Kidney epithelial cell (primary cell): ENCODE results near the gene PACSIN2. TPM values are rescaled to one million over a fixed set of nuclear protein-coding genes. Genes with fewer than 3 reads are reported as not detected.

Source experiments
- DNase-seq: peaks from one replicate; pipeline ENCODE4 v3.0.0-alpha.2; 2010; ENCODE audit warnings: low read depth
- H3K27me3 ChIP-seq: 2 replicates; pipeline ENCODE4 v1.6.0; 2011; ENCODE audit warnings: low read length; ENCODE audit not compliant: control insufficient read depth, insufficient read depth
- H3K36me3 ChIP-seq: 2 replicates; pipeline ENCODE4 v1.5.1; 2011; ENCODE audit warnings: low read length; ENCODE audit not compliant: control insufficient read depth, insufficient read depth
- H3K4me3 ChIP-seq: 2 replicates; pipeline ENCODE4 v1.5.1; 2011; ENCODE audit warnings: low read depth, mild to moderate bottlenecking, control low read depth, low read length
- total RNA-seq: library from RNA; depleted of rRNA; stranded (reverse); fragments of >200 nt; gene quantifications from 2 replicates; pipeline ENCODE4 v1.2.3, GENCODE V29; 2015
- TF ChIP-seq, protein P1 (sequence below): IDR thresholded peaks from 2 replicates; pipeline ENCODE4 v1.5.1; 2011; ENCODE audit warnings: mild to moderate bottlenecking, moderate library complexity, low read length, control low read depth, inconsistent platforms; ENCODE audit not compliant: insufficient read depth, poor library complexity, severe bottlenecking

PACSIN2 gene
- total RNA-seq, 1 donor from 2014 or later: 62.9 TPM

- Histone ChIP-seq H3K27me3 (no peaks in the 10 kb centered on the region), H3K36me3 (no peaks in the 10 kb centered on the region), H3K4me3 (no peak overlapping the region)
- no peak for DNase-seq
- TF ChIP-seq, protein P1, sequence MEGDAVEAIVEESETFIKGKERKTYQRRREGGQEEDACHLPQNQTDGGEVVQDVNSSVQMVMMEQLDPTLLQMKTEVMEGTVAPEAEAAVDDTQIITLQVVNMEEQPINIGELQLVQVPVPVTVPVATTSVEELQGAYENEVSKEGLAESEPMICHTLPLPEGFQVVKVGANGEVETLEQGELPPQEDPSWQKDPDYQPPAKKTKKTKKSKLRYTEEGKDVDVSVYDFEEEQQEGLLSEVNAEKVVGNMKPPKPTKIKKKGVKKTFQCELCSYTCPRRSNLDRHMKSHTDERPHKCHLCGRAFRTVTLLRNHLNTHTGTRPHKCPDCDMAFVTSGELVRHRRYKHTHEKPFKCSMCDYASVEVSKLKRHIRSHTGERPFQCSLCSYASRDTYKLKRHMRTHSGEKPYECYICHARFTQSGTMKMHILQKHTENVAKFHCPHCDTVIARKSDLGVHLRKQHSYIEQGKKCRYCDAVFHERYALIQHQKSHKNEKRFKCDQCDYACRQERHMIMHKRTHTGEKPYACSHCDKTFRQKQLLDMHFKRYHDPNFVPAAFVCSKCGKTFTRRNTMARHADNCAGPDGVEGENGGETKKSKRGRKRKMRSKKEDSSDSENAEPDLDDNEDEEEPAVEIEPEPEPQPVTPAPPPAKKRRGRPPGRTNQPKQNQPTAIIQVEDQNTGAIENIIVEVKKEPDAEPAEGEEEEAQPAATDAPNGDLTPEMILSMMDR: no peak
Observed at GRCh38 chr22:42834177-42834949, 180.6 kb downstream of the PACSIN2 start.

DNA sequence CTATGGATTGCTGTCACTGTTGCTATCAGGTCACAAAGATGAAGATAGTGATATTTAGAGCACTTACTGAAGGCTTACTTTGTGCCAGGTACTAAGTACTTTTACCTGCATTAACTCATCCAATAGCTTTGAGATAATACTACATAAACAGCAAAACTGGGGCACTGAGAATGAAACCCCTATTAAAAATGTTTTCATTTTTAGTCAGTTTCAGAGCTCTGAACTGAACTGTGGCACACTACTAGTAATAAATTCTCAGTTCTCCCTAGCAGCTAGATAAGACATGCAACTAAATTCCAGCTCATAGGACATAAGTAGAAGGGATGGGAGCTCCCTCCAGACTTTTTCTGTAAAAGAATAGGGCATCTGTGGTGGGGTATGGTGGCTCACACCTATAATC lies 181.8 kb downstream of the PACSIN2 start:
- Histone ChIP-seq H3K36me3 (no peaks in the 10 kb centered on the region), H3K4me3 (no peak overlapping the region), H3K27me3 (no peaks in the 10 kb centered on the region)
- TF ChIP-seq, protein P1: no peak
- DNase-seq: no peak

DNA sequence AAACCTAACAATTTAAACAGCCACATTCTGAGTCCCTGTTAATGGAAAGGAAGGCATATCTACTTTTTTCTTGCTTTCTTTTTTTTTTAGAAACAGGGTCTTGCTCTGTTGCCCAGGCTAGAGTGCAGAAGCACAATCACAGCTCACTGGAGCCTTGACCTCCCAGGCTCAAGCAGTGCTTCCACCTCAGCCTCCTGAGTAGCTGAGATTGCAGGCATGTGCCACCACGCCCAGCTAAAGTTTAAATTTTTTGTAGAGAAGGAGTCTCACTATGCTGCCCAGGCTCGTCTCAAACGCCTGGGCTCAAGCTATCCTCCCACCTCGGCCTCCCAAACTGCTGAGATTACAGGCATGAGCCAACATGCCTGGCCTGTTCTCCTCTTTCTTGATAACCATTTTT lies 183.2 kb downstream of the PACSIN2 start:
- DNase-seq: no peak
- H3K27me3 ChIP-seq: no peaks in the 10 kb centered on the region
- H3K36me3 ChIP-seq: no peaks in the 10 kb centered on the region
- H3K4me3 ChIP-seq: no peak overlapping the region
- TF ChIP-seq, protein P1: no peak

DNA sequence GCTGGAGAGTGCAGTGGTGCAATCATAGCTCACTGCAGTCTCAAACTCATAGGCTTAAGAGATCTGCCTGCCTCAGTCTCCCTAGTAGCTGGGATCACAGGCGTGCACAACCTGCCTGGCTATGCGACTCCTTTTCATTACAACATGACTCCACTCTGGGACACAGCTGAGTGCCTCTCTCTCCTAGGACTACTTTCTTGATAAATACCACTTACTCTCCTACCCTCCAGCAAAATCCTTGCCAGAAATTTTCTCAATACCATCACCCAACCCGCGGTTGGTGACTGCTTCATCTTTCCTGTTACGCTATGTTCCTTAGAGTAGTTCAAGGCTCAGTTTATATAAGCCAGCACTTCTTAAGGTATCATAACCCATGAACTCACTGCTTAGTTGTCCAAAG lies 184.8 kb downstream of the PACSIN2 start:
- TF ChIP-seq, protein P1: no peak
- Histone ChIP-seq H3K36me3 (peaks cover 2% of the 10 kb centered on the region), H3K4me3 (no peak overlapping the region), H3K27me3 (no peaks in the 10 kb centered on the region)
- DNase-seq: no peak

- peaks cover 2% of the 10 kb centered on the region for H3K36me3 ChIP-seq
Observed at GRCh38 chr22:42829302-42829701, 185.6 kb downstream of the PACSIN2 start.

More at GRCh38 chr22:42829302-42829701, 185.6 kb downstream of the PACSIN2 start:
- DNase-seq: no peak
- TF ChIP-seq, protein P1: no peak
- no peaks in the 10 kb centered on the region for H3K27me3 ChIP-seq
- H3K4me3 ChIP-seq: no peak overlapping the region
